GM13976 (cell line): ENCODE data around the gene ACTL10.

Source experiments
- DNase-seq: peaks from one replicate; pipeline ENCODE4 v3.0.0; 2012; ENCODE audit warnings: low spot score
- CTCF ChIP-seq: IDR thresholded peaks from 2 replicates; pipeline ENCODE4 v1.5.1; 2012; ENCODE audit warnings: borderline replicate concordance, mild to moderate bottlenecking; ENCODE audit not compliant: insufficient read depth; ENCODE audit errors: extremely low read depth, missing control alignments, control extremely low read depth
- in situ Hi-C: fragments of 300-500 bp; cut with MboI; formaldehyde crosslinking; loops from one replicate; pipeline ENCODE4 v1.12.0; 2022; ENCODE audit warnings: low sequenced_read_pairs, mixed read lengths, inconsistent platforms; ENCODE audit not compliant: unreplicated experiment

The ACTL10 gene

GRCh38 chr20:33654680-33655161 lies 12.0 kb upstream of the ACTL10 start:
- in situ Hi-C loops: no loop called here
- no peak for DNase-seq
- TF ChIP-seq CTCF: no peak

- no peak for DNase-seq
- no peak for TF ChIP-seq CTCF
- in situ Hi-C loops: no loop called here
Observed at GRCh38 chr20:33655164-33655563, 11.6 kb upstream of the ACTL10 start.

GRCh38 chr20:33656010-33656782 lies 10.5 kb upstream of the ACTL10 start:
- no peak for DNase-seq
- no peak for TF ChIP-seq CTCF
- in situ Hi-C loops: no loop called here

GRCh38 chr20:33656783-33657703 lies 9.7 kb upstream of the ACTL10 start:
- no peak for DNase-seq
- no peak for TF ChIP-seq CTCF
- in situ Hi-C loops: no loop called here

- in situ Hi-C loops: no loop called here
Observed at GRCh38 chr20:33657704-33658095, 9.0 kb upstream of the ACTL10 start.

More at GRCh38 chr20:33657704-33658095, 9.0 kb upstream of the ACTL10 start:
- no peak for DNase-seq
- no peak for TF ChIP-seq CTCF
